H1 (cell line): ENCODE results near the gene HM13.

Experiments used
- CHD2 ChIP-seq: IDR thresholded peaks from 2 replicates; pipeline ENCODE4 v1.6.1; 2012; ENCODE audit warnings: low read length, improper control_type of control experiment
- CTCF ChIP-seq, 3 experiments: IDR thresholded peaks; 1 replicate in 2 of 3; 2 replicates in 1 of 3; pipeline versions ENCODE4 v1.5.1 to v1.6.1; 2011; ENCODE audit warnings: low read length in 3 of 3, mild to moderate bottlenecking in 3 of 3, inconsistent platforms in 2 of 3, low read depth in 1 of 3, moderate library complexity in 1 of 3; ENCODE audit not compliant: insufficient read depth in 1 of 3; ENCODE audit errors: control extremely low read depth in 1 of 3
- EP300 ChIP-seq, 2 experiments: IDR thresholded peaks; 1 replicate in 1 of 2; 2 replicates in 1 of 2; pipeline ENCODE4 v1.6.1; 2011 to 2012; ENCODE audit warnings: low read depth in 2 of 2, low read length in 2 of 2, mild to moderate bottlenecking in 2 of 2, borderline replicate concordance in 1 of 2, inconsistent platforms in 1 of 2, moderate library complexity in 1 of 2
- EZH2 ChIP-seq: fragments of 200-600 bp; sonication (generic); IDR thresholded peaks from 2 replicates; pipeline ENCODE4 v1.7.1; 2012; ENCODE audit warnings: low read depth, mild to moderate bottlenecking, moderate library complexity, low read length, inconsistent platforms; ENCODE audit not compliant: severe bottlenecking
- JUND ChIP-seq: IDR thresholded peaks from 2 replicates; pipeline ENCODE4 v1.6.1; 2011; ENCODE audit warnings: mild to moderate bottlenecking, improper control_type of control experiment, low read length
- MAFK ChIP-seq: IDR thresholded peaks from 2 replicates; pipeline ENCODE4 v1.6.1; 2012; ENCODE audit warnings: low read depth, mild to moderate bottlenecking, improper control_type of control experiment, low read length
- NRF1 ChIP-seq: IDR thresholded peaks from 2 replicates; pipeline ENCODE4 v1.6.1; 2011; ENCODE audit warnings: mild to moderate bottlenecking, low read depth, low read length, improper control_type of control experiment
- PHF8 ChIP-seq: fragments of 200-600 bp; sonication (generic); conservative IDR thresholded peaks from 2 replicates; pipeline ENCODE4 v1.7.1; 2012; ENCODE audit warnings: low read depth, mild to moderate bottlenecking, inconsistent platforms, low read length, moderate library complexity
- POLR2A ChIP-seq, 2 experiments: IDR thresholded peaks; 1 replicate in 1 of 2; 2 replicates in 1 of 2; pipeline ENCODE4 v1.6.1; 2011; ENCODE audit warnings: low read depth in 2 of 2, low read length in 2 of 2, mild to moderate bottlenecking in 2 of 2; ENCODE audit errors: control extremely low read depth in 1 of 2
- POLR2AphosphoS5 ChIP-seq: IDR thresholded peaks from 2 replicates; pipeline ENCODE4 v1.6.1; 2011; ENCODE audit warnings: low read depth, low read length
- SAP30 ChIP-seq: fragments of 300-600 bp; sonication (generic); IDR thresholded peaks from 2 replicates; pipeline ENCODE4 v1.7.1; 2012; ENCODE audit warnings: low read length, moderate library complexity, mild to moderate bottlenecking, inconsistent platforms; ENCODE audit not compliant: insufficient read depth, insufficient replicate concordance
- TBP ChIP-seq: IDR thresholded peaks from 2 replicates; pipeline ENCODE4 v1.6.1; 2011; ENCODE audit warnings: low read depth, low read length, improper control_type of control experiment
- TCF12 ChIP-seq: IDR thresholded peaks from 2 replicates; pipeline ENCODE4 v1.6.1; 2011; ENCODE audit warnings: low read depth, mild to moderate bottlenecking, low read length
- TEAD4 ChIP-seq: IDR thresholded peaks from 2 replicates; pipeline ENCODE4 v1.6.1; 2012; ENCODE audit warnings: low read depth, low read length, inconsistent platforms, mixed read lengths

DNA sequence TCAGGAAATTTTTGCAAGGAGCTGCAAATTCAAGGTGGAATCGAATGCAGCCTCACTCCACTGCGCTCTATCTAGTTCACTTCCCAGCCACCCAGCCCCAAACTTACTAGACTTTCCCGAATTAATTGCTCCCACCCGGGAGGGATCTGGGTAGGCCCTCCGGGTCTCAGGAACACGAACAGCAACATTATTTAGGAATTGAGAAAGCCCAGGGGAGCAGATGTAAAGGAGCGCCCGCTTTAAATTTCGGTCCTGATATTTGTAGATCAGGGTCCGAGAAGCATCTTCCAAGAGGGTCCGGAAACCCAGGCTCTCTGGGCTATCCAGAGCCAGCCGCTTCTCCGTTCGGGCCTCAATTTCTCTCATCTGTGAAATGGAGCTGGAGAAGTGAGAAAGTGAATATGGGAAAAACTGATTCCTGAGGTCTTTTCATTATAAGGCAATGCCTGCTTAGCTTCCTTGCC is 90.4 kb downstream of the HM13 start:
- no peak for TF ChIP-seq EP300 (IDR thresholded peaks at IDR 0.05; ENCODE audit: borderline replicate concordance in 1 of 2, low read depth in 2 of 2, low read length in 2 of 2)
- TF ChIP-seq CHD2 = no peak
- TF ChIP-seq EZH2 = no peak
- no peak for TF ChIP-seq CTCF (IDR thresholded peaks at IDR 0.05; ENCODE audit: control extremely low read depth in 1 of 3, insufficient read depth in 1 of 3, low read depth in 1 of 3, low read length in 3 of 3)
- no peak for TF ChIP-seq NRF1
- no peak; a peak in 1 of 3 replicates for TF ChIP-seq POLR2A (IDR thresholded peaks at IDR 0.05; ENCODE audit: control extremely low read depth in 1 of 2, low read depth in 2 of 2, low read length in 2 of 2)
- TF ChIP-seq POLR2AphosphoS5 = no peak; the same call in 1 of the 2 replicates
- TF ChIP-seq SAP30 = no peak
- no peak for TF ChIP-seq TBP
- no peak for TF ChIP-seq TCF12
- no peak for TF ChIP-seq PHF8
- no peak for TF ChIP-seq MAFK
- no peak for TF ChIP-seq JUND
- no peak for TF ChIP-seq TEAD4
